Neural progenitor cell (in vitro differentiated cells): ENCODE results near the gene OTUD5. TPM values are rescaled to one million over a fixed set of nuclear protein-coding genes. Genes with fewer than 3 reads are reported as not detected.
A peak's percentile ranks its signal among the peaks of the same experiment; 100 is the strongest.

Experiments
- DNase-seq: peaks from one replicate; pipeline ENCODE4 v3.0.0-alpha.2; 2016; ENCODE audit warnings: low spot score
- H2AFZ ChIP-seq: fragments of 200-600 bp; sonication (generic); replicated peaks from 2 replicates; pipeline ENCODE4 v1.6.1; 2016; ENCODE audit warnings: antibody characterized with exemption
- H3F3A ChIP-seq: fragments of 200-600 bp; sonication (generic); 2 replicates; pipeline ENCODE4 v1.6.1; 2016; ENCODE audit warnings: antibody characterized with exemption, low read depth
- H3K27ac ChIP-seq: fragments of 200-600 bp; sonication (generic); 2 replicates; pipeline ENCODE4 v1.5.1; 2016; ENCODE audit warnings: mild to moderate bottlenecking
- H3K27me3 ChIP-seq: fragments of 200-600 bp; sonication (generic); 2 replicates; pipeline ENCODE4 v1.6.1; 2016; ENCODE audit warnings: mild to moderate bottlenecking, moderate library complexity
- H3K36me3 ChIP-seq: fragments of 200-600 bp; sonication (generic); 2 replicates; pipeline ENCODE4 v1.5.1; 2016
- H3K4me1 ChIP-seq: fragments of 200-600 bp; sonication (generic); 2 replicates; pipeline ENCODE4 v1.6.1; 2016; ENCODE audit warnings: mixed run types
- H3K4me2 ChIP-seq: fragments of 200-600 bp; sonication (generic); 2 replicates; pipeline ENCODE4 v1.6.1; 2016
- H3K4me3 ChIP-seq: fragments of 200-600 bp; sonication (generic); 2 replicates; pipeline ENCODE4 v1.5.1; 2016
- H3K79me2 ChIP-seq: fragments of 200-600 bp; sonication (generic); 2 replicates; pipeline ENCODE4 v1.6.1; 2016; ENCODE audit warnings: low read depth
- H3K9ac ChIP-seq: fragments of 200-600 bp; sonication (generic); 2 replicates; pipeline ENCODE4 v1.6.1; 2016
- H3K9me3 ChIP-seq: fragments of 200-600 bp; sonication (generic); 2 replicates; pipeline ENCODE4 v1.5.1; 2016; ENCODE audit warnings: low read depth
- H4K20me1 ChIP-seq: fragments of 200-600 bp; sonication (generic); 2 replicates; pipeline ENCODE4 v1.6.1; 2016; ENCODE audit warnings: low read depth
- H3K27ac Mint-ChIP-seq: 3 replicates; pipeline ENCODE4 v1.8.0; 2021; ENCODE audit warnings: mixed read lengths
- H3K27me3 Mint-ChIP-seq: 2 replicates; pipeline ENCODE4 v1.8.0; 2022; ENCODE audit warnings: low read depth, mild to moderate bottlenecking, inconsistent platforms, moderate library complexity, mixed read lengths; ENCODE audit not compliant: insufficient read depth
- H3K36me3 Mint-ChIP-seq: 3 replicates; pipeline ENCODE4 v1.8.0; 2021; ENCODE audit warnings: mixed read lengths
- H3K4me1 Mint-ChIP-seq: 3 replicates; pipeline ENCODE4 v1.8.0; 2021; ENCODE audit warnings: mixed read lengths
- H3K4me3 Mint-ChIP-seq: 3 replicates; pipeline ENCODE4 v1.8.0; 2021; ENCODE audit warnings: mild to moderate bottlenecking, moderate library complexity, mixed read lengths
- H3K9me3 Mint-ChIP-seq: 3 replicates; pipeline ENCODE4 v1.8.0; 2020; ENCODE audit warnings: mixed read lengths
- CTCF ChIP-seq: fragments of 200-600 bp; sonication (generic); IDR thresholded peaks from 2 replicates; pipeline ENCODE4 v1.5.1; 2017; ENCODE audit warnings: antibody characterized with exemption, mild to moderate bottlenecking
- EZH2 ChIP-seq: fragments of 200-600 bp; sonication (generic); IDR thresholded peaks from 2 replicates; pipeline ENCODE4 v1.6.1; 2017; ENCODE audit warnings: antibody characterized with exemption, mild to moderate bottlenecking, moderate library complexity
- EZH2phosphoT487 ChIP-seq: fragments of 200-600 bp; sonication (generic); IDR thresholded peaks from 2 replicates; pipeline ENCODE4 v1.6.1; 2017; ENCODE audit warnings: antibody characterized with exemption
- total RNA-seq: library from RNA; depleted of rRNA; stranded (reverse); fragments of >200 nt; gene quantifications from 2 replicates; pipeline ENCODE4 v1.2.3, GENCODE V29; 2015; ENCODE audit warnings: low replicate concordance

Gene OTUD5
- 38.6 and 46.3 TPM in 2 replicates for total RNA-seq

- H3K4me3 Mint-ChIP-seq = peak within 1 kb of the TSS; percentile 99
- H3K4me1 Mint-ChIP-seq = peaks cover 17% of the 10 kb centered on the region
- Histone ChIP-seq H2AFZ (peak within 1 kb of the TSS; percentile 88), H3K9me3 (no peaks in the 10 kb centered on the region), H3K4me2 (peak within 1 kb of the TSS; percentile 80), H3K79me2 (peaks cover 47% of the 10 kb centered on the region), H3K36me3 (no peaks in the 10 kb centered on the region), H3K4me1 (no peaks in the 10 kb centered on the region), H3K27ac (peak within 1 kb of the TSS; percentile 99), H3F3A (peaks cover 6% of the 10 kb centered on the region), H3K4me3 (peak within 1 kb of the TSS; percentile 60), H3K27me3 (no peaks in the 10 kb centered on the region), H4K20me1 (peaks cover 24% of the 10 kb centered on the region), H3K9ac (peak within 1 kb of the TSS; percentile 80)
- TF ChIP-seq CTCF (no peak), EZH2 (no peak), EZH2phosphoT487 (no peak)
- H3K36me3 Mint-ChIP-seq = peaks cover 3% of the 10 kb centered on the region
- peaks cover 12% of the 10 kb centered on the region for H3K27me3 Mint-ChIP-seq
- peaks cover 15% of the 10 kb centered on the region for H3K9me3 Mint-ChIP-seq
- H3K27ac Mint-ChIP-seq = peak within 1 kb of the TSS; percentile 100
- no peak for DNase-seq
These were observed at the start of gene OTUD5 for GRCh38 chrX:48957477-48957826. TSS of gene OTUD5 (minus strand) at chrX:48957607. CDS start at chrX:48957570, 37 bp downstream.

- H3K9me3 Mint-ChIP-seq = peaks cover 6% of the 10 kb centered on the region
- TF ChIP-seq EZH2 (no peak), EZH2phosphoT487 (no peak), CTCF (no peak)
- Histone ChIP-seq H3K9me3 (no peaks in the 10 kb centered on the region), H3K27me3 (no peaks in the 10 kb centered on the region), H3K4me3 (no peak overlapping the region), H4K20me1 (no peaks in the 10 kb centered on the region), H3K27ac (no peak overlapping the region), H3K9ac (no peak overlapping the region), H3F3A (no peaks in the 10 kb centered on the region), H3K36me3 (no peaks in the 10 kb centered on the region), H3K4me2 (no peak overlapping the region), H3K79me2 (peaks cover 16% of the 10 kb centered on the region), H2AFZ (no peak overlapping the region), H3K4me1 (no peaks in the 10 kb centered on the region)
- H3K36me3 Mint-ChIP-seq = peaks cover under 1% of the 10 kb centered on the region
- peaks cover 5% of the 10 kb centered on the region for H3K27me3 Mint-ChIP-seq
- H3K4me1 Mint-ChIP-seq = peaks cover 15% of the 10 kb centered on the region
- DNase-seq = no peak
- H3K4me3 Mint-ChIP-seq = peak overlapping the region; percentile 41
- H3K27ac Mint-ChIP-seq = no peak overlapping the region
These were observed 46.3 kb upstream of the OTUD5 start for GRCh38 chrX:49003696-49004095.

- Mint-ChIP-seq H3K27ac (peak within 1 kb of the TSS; percentile 98), H3K4me1 (peaks cover 15% of the 10 kb centered on the region), H3K4me3 (peak within 1 kb of the TSS; percentile 98), H3K27me3 (peaks cover 5% of the 10 kb centered on the region), H3K9me3 (peaks cover 6% of the 10 kb centered on the region), H3K36me3 (peaks cover 1% of the 10 kb centered on the region)
- Histone ChIP-seq H3F3A (no peaks in the 10 kb centered on the region), H3K27me3 (no peaks in the 10 kb centered on the region), H3K27ac (peak within 1 kb of the TSS; percentile 98), H3K79me2 (peaks cover 16% of the 10 kb centered on the region), H3K9ac (peak within 1 kb of the TSS; percentile 90), H3K4me3 (peak within 1 kb of the TSS; percentile 89), H4K20me1 (peaks cover 5% of the 10 kb centered on the region), H3K9me3 (no peaks in the 10 kb centered on the region), H2AFZ (peak within 1 kb of the TSS; percentile 86), H3K4me1 (no peaks in the 10 kb centered on the region), H3K36me3 (no peaks in the 10 kb centered on the region), H3K4me2 (peak within 1 kb of the TSS; percentile 81)
- DNase-seq = peak; percentile 90
- TF ChIP-seq CTCF (no peak), EZH2phosphoT487 (no peak), EZH2 (no peak)
These were observed 44.9 kb upstream of the OTUD5 start, which contains the start of gene GRIPAP1 for GRCh38 chrX:49002091-49002935. TSS of gene GRIPAP1 (minus strand) at chrX:49002264. CDS start at chrX:49002229, 35 bp downstream.
